AG04450 (cell line): ENCODE results near the gene H6PD. TPM values are rescaled to one million over a fixed set of nuclear protein-coding genes. Genes with fewer than 3 reads are reported as not detected.

Source experiments
- CTCF ChIA-PET: fragments of 300-600, 350-600 bp; formaldehyde crosslinking; extraction: SDS; loops from one replicate; lab custom pipeline; 2022; ENCODE audit warnings: antibody characterized with exemption, inconsistent platforms; lab: Charles Lee
- POLR2A ChIA-PET: fragments of 350-600 bp; formaldehyde crosslinking; extraction: SDS; loops from one replicate; lab custom pipeline; 2021; ENCODE audit warnings: antibody characterized with exemption, inconsistent platforms; lab: Yijun Ruan, JAX
- DNase-seq: peaks from one replicate; pipeline ENCODE4 v3.0.0-alpha.2; 2011; ENCODE audit warnings: low read depth, low spot score
- H3K27ac ChIP-seq: one replicate; pipeline ENCODE4 v1.5.1; 2012; ENCODE audit warnings: low read depth, low read length, control low read depth
- H3K27me3 ChIP-seq: one replicate; pipeline ENCODE4 v1.6.0; 2012; ENCODE audit warnings: low read length; ENCODE audit not compliant: control insufficient read depth, insufficient read depth
- H3K4me3 ChIP-seq: 2 replicates; pipeline ENCODE4 v1.5.1; 2011; ENCODE audit warnings: mild to moderate bottlenecking, low read depth, low read length, control low read depth
- H3K9me3 ChIP-seq: 2 replicates; pipeline ENCODE4 v1.5.1; 2012; ENCODE audit warnings: low read length; ENCODE audit not compliant: control insufficient read depth, insufficient read depth
- polyA plus RNA-seq: library from polyadenylated mRNA; depleted of rRNA; stranded (reverse); fragments of >200 nt; gene quantifications from 2 replicates; pipeline ENCODE4 v1.2.3, GENCODE V29; 2011
- TF ChIP-seq, protein P1 (sequence below): IDR thresholded peaks from 2 replicates; pipeline ENCODE4 v1.5.1; 2011; ENCODE audit warnings: low read depth, low read length, control low read depth, inconsistent platforms

The H6PD gene
- polyA plus RNA-seq, 1 experiment: 18.3 TPM

DNA sequence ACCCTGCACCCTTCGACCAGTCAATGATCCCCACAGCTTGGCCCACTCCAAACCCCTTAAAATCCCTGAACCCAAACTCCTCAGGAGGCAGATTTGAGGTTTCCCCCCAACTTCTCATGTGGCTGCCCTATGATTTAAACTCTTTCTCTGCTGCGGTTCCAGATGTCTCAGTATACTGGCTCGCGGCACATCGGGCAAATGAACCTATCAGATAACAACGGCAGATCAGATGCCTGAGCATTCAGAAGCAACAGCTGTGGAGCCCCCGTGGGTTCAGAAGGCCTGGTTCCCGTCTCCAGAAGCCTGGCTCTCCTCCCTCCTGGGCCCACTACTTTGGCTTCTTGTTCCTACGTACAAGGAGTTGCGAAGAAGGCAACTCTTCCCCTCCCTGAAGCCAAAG lies 43.3 kb upstream of the H6PD start:
- Histone ChIP-seq H3K4me3 (no peak overlapping the region), H3K27ac (no peak overlapping the region), H3K9me3 (no peaks in the 10 kb centered on the region), H3K27me3 (no peaks in the 10 kb centered on the region)
- DNase-seq: no peak
- TF ChIP-seq, protein P1, sequence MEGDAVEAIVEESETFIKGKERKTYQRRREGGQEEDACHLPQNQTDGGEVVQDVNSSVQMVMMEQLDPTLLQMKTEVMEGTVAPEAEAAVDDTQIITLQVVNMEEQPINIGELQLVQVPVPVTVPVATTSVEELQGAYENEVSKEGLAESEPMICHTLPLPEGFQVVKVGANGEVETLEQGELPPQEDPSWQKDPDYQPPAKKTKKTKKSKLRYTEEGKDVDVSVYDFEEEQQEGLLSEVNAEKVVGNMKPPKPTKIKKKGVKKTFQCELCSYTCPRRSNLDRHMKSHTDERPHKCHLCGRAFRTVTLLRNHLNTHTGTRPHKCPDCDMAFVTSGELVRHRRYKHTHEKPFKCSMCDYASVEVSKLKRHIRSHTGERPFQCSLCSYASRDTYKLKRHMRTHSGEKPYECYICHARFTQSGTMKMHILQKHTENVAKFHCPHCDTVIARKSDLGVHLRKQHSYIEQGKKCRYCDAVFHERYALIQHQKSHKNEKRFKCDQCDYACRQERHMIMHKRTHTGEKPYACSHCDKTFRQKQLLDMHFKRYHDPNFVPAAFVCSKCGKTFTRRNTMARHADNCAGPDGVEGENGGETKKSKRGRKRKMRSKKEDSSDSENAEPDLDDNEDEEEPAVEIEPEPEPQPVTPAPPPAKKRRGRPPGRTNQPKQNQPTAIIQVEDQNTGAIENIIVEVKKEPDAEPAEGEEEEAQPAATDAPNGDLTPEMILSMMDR: no peak
- CTCF ChIA-PET: no interaction called here
- POLR2A ChIA-PET: no interaction called here

DNA sequence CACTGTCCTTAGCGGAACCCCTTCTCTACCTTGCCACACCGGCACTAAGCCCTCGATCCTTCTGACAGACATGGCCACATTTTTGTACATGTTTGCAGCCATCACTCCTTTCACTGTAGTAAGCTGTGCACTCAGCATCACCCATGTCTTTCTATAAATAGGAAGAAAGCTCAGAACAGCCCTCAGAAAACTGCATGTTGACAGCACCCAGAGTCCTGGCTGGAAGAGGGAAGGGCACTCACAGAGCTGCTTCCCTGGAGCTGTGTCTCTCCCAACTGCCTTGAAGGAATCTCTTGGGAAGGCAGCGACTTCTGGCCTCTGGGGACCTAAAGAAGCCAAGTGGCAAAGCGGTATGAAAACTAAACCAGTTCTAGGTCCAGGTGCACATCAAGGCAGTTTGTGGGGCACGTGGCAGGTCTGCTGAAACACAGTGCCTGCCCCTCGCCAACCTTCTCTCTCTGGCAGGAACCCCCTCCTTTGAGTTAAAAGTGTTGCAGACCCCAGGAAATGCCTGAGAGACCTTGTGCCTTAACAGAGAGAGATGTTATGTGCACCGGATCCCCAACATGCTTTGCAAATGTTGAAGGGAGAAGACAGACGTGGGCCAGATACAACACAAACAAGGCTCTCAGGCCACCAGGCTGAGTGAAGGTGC lies 41.9 kb upstream of the H6PD start:
- H3K27me3 ChIP-seq: no peaks in the 10 kb centered on the region
- no peak overlapping the region for H3K4me3 ChIP-seq
- DNase-seq: no peak
- H3K27ac ChIP-seq: no peak overlapping the region
- H3K9me3 ChIP-seq: no peaks in the 10 kb centered on the region
- TF ChIP-seq, protein P1: no peak
- CTCF ChIA-PET: no interaction called here
- POLR2A ChIA-PET: no interaction called here

DNA sequence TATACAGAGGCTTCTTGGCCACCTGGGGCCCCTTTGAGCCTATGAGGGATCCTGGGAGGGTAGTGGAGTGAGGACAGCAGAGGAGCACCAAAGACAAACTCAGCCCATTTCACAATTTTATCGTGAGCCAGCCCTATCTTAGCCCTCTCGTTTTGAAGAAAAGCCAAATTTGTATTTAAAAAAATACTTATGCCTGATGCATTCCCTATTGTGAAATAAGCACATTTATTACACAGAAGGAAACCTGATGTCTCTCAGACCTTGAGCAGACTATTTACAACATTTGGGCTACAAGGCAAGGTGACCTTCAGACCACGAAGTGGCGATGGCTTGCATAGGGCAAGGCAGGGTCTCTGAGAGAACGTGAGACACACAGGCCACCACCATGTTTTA lies 41.3 kb upstream of the H6PD start:
- CTCF ChIA-PET: no interaction called here

DNA sequence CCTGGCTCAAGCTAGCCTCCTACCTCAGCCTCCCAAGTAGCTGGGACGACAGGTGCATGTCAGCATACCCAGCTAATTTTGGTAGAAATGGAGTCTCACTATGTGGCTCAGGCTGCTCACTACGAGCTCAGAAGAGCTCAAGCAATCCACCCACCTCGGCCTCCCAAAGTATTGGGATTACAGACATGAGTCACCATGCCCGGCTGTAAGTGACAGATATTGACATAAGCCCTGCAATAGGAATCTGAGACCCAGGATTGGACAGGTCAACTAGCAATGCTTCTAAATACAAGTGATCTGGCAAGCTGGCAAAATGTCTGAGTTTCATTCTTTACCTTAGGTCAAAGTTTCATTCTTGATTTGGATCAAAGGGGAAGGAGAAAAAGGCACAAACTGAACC lies 40.5 kb upstream of the H6PD start:
- no peaks in the 10 kb centered on the region for H3K9me3 ChIP-seq
- no peak overlapping the region for H3K4me3 ChIP-seq
- CTCF ChIA-PET: interaction anchor here (1.3 kb wide), 1 partner anchor 41 kb away, joined by 3 read pairs; the partner anchor contains the start of gene H6PD
- POLR2A ChIA-PET: no interaction called here
- TF ChIP-seq, protein P1: no peak
- no peaks in the 10 kb centered on the region for H3K27me3 ChIP-seq
- no peak overlapping the region for H3K27ac ChIP-seq
- DNase-seq: no peak

More for the DNA sequence above, 41.3 kb upstream of the H6PD start:
- H3K27me3 ChIP-seq: no peaks in the 10 kb centered on the region
- POLR2A ChIA-PET: no interaction called here
- no peak overlapping the region for H3K4me3 ChIP-seq
- H3K27ac ChIP-seq: no peak overlapping the region
- no peaks in the 10 kb centered on the region for H3K9me3 ChIP-seq
- TF ChIP-seq, protein P1: no peak
- no peak for DNase-seq

DNA sequence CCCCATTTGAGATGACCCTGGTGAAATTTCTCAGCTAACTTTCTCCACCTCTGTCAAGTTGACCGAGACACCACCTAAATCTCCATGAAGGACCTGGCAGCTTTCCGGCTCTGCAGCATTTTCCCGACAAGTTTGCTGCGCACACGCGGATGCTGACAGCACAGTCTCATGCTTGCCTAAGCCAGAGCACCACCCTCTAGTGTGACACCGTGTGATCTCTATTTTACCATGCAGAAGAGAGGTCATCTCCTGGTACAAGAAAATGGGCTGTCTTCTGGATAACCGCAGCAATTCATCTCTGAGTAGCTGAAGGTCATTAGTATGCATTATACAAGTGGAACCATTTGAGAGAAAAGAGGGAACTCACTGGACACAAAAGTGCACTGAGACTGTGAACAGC lies 38.9 kb upstream of the H6PD start:
- CTCF ChIA-PET: interaction anchor here (0.5 to 2.6 kb wide), 5 partner anchors 15 to 229 kb away, joined by 3 to 10 read pairs (median 4); no protein-coding TSS in a partner anchor
- no peak for DNase-seq

More for the DNA sequence above, 38.9 kb upstream of the H6PD start:
- Histone ChIP-seq H3K4me3 (no peak overlapping the region), H3K27me3 (no peaks in the 10 kb centered on the region), H3K27ac (peak overlapping the region; percentile 89), H3K9me3 (no peaks in the 10 kb centered on the region)
- TF ChIP-seq, protein P1: no peak
- POLR2A ChIA-PET: no interaction called here
